ENCODE measurements around the gene ARSB.

DNA sequence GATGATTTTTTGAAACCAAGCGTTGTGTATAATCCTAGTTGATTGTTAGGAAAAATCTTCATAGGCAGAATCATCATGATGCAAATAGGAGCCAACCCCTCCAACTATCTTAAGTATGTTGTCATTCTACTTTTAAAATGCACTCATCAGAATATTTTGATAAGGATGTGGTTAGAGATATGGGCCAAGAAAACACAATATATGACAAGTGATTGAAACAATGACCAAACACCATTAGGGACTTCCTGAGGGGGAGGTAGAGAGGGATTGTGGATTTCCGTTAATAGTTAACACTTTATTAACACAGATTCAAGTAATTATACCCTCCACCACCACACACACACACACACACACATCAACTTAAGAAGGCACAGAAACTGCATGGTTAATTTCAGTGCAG is 143.3 kb downstream of the ARSB start:
- TF ChIP-seq GABPA (IDR thresholded peaks at IDR 0.05; ENCODE audit: low read depth) (no peak), CTCF (IDR thresholded peaks at IDR 0.05; ENCODE audit: insufficient read depth, low read length) (no peak), POLR2AphosphoS5 (IDR thresholded peaks at IDR 0.05; ENCODE audit: low read depth) (no peak), SPI1 (IDR thresholded peaks at IDR 0.05; ENCODE audit: borderline replicate concordance, low read depth) (no peak)
- TF ChIP-seq, protein P1, sequence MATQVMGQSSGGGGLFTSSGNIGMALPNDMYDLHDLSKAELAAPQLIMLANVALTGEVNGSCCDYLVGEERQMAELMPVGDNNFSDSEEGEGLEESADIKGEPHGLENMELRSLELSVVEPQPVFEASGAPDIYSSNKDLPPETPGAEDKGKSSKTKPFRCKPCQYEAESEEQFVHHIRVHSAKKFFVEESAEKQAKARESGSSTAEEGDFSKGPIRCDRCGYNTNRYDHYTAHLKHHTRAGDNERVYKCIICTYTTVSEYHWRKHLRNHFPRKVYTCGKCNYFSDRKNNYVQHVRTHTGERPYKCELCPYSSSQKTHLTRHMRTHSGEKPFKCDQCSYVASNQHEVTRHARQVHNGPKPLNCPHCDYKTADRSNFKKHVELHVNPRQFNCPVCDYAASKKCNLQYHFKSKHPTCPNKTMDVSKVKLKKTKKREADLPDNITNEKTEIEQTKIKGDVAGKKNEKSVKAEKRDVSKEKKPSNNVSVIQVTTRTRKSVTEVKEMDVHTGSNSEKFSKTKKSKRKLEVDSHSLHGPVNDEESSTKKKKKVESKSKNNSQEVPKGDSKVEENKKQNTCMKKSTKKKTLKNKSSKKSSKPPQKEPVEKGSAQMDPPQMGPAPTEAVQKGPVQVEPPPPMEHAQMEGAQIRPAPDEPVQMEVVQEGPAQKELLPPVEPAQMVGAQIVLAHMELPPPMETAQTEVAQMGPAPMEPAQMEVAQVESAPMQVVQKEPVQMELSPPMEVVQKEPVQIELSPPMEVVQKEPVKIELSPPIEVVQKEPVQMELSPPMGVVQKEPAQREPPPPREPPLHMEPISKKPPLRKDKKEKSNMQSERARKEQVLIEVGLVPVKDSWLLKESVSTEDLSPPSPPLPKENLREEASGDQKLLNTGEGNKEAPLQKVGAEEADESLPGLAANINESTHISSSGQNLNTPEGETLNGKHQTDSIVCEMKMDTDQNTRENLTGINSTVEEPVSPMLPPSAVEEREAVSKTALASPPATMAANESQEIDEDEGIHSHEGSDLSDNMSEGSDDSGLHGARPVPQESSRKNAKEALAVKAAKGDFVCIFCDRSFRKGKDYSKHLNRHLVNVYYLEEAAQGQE (IDR thresholded peaks at IDR 0.05; ENCODE audit: insufficient replicate concordance, low read depth): no peak
